ENCODE results near the gene DLAT. TPM values are rescaled to one million over a fixed set of nuclear protein-coding genes. Genes with fewer than 3 reads are reported as not detected.

Gene DLAT
- total RNA-seq, 1 donor from 2014 or later, result 24.9 TPM

DNA sequence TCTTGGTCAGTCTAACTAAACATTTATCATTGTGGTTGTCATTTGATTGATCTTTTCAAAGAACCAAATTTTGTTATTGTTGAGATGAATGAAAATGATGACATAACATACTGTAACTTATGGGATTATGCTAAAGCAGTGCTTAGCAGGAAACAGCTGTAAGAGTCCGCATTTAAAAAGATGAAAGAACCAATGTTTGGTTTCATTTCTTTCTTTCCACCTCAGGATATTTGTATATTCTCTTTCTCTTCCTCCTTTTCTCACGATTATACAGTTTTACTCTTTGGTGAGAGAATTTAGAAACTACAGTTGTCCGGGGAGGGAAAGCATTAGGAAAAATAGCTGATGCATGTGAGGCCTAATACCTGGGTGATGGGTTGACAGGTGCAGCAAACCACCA, 25.5 kb downstream of the DLAT start:
- Mint-ChIP-seq H3K36me3 (ENCODE audit: low read depth) (peaks cover 29% of the 10 kb centered on the region), H3K27ac (ENCODE audit: unreplicated experiment) (no peak overlapping the region), H3K4me1 (ENCODE audit: low read depth) (peaks cover 14% of the 10 kb centered on the region), H3K27me3 (ENCODE audit: low read depth) (no peaks in the 10 kb centered on the region), H3K4me3 (ENCODE audit: unreplicated experiment) (no peak overlapping the region), H3K9me3 (ENCODE audit: low read depth) (peaks cover 3% of the 10 kb centered on the region)
- TF ChIP-seq, protein P1, sequence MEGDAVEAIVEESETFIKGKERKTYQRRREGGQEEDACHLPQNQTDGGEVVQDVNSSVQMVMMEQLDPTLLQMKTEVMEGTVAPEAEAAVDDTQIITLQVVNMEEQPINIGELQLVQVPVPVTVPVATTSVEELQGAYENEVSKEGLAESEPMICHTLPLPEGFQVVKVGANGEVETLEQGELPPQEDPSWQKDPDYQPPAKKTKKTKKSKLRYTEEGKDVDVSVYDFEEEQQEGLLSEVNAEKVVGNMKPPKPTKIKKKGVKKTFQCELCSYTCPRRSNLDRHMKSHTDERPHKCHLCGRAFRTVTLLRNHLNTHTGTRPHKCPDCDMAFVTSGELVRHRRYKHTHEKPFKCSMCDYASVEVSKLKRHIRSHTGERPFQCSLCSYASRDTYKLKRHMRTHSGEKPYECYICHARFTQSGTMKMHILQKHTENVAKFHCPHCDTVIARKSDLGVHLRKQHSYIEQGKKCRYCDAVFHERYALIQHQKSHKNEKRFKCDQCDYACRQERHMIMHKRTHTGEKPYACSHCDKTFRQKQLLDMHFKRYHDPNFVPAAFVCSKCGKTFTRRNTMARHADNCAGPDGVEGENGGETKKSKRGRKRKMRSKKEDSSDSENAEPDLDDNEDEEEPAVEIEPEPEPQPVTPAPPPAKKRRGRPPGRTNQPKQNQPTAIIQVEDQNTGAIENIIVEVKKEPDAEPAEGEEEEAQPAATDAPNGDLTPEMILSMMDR (IDR thresholded peaks at IDR 0.05), result no peak
- no peak for DNase-seq (ENCODE audit: low spot score)

DNA sequence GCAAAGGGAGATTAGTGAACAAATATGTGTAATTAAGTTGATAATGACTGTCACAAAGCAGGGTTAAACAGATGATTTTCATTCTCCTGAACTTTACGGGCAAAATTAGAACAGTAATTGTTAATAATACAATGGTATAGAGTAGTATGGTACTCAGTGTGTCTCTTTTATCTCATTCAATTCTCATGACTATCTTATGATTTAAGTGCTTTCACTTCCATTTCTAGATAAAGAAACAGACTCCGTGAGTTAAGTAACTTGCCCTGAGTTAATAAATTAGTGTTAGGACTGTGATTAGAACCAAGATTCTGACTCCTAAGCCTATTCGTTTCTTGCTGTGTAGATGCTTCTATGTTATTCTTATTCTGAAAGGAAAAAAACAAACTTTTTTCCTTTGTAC, 26.6 kb downstream of the DLAT start:
- DNase-seq (ENCODE audit: low spot score), result no peak
- peaks cover 26% of the 10 kb centered on the region for H3K36me3 Mint-ChIP-seq (ENCODE audit: low read depth)
- peaks cover 3% of the 10 kb centered on the region for H3K9me3 Mint-ChIP-seq (ENCODE audit: low read depth)
- TF ChIP-seq, protein P1 (IDR thresholded peaks at IDR 0.05), result no peak
- peaks cover 14% of the 10 kb centered on the region for H3K4me1 Mint-ChIP-seq (ENCODE audit: low read depth)
- no peaks in the 10 kb centered on the region for H3K27me3 Mint-ChIP-seq (ENCODE audit: low read depth)
- H3K4me3 Mint-ChIP-seq (ENCODE audit: unreplicated experiment), result no peak overlapping the region
- no peak overlapping the region for H3K27ac Mint-ChIP-seq (ENCODE audit: unreplicated experiment)

GRCh38 chr11:112057170-112057569, 32.0 kb downstream of the DLAT start:
- no peak overlapping the region for H3K27ac Mint-ChIP-seq (ENCODE audit: unreplicated experiment)
- no peaks in the 10 kb centered on the region for H3K4me1 Mint-ChIP-seq (ENCODE audit: low read depth)
- TF ChIP-seq, protein P1 (IDR thresholded peaks at IDR 0.05), result no peak
- no peak for DNase-seq (ENCODE audit: low spot score)
- peaks cover 8% of the 10 kb centered on the region for H3K36me3 Mint-ChIP-seq (ENCODE audit: low read depth)
- no peak overlapping the region for H3K4me3 Mint-ChIP-seq (ENCODE audit: unreplicated experiment)
- H3K9me3 Mint-ChIP-seq (ENCODE audit: low read depth), result no peaks in the 10 kb centered on the region
- H3K27me3 Mint-ChIP-seq (ENCODE audit: low read depth), result no peaks in the 10 kb centered on the region

DNA sequence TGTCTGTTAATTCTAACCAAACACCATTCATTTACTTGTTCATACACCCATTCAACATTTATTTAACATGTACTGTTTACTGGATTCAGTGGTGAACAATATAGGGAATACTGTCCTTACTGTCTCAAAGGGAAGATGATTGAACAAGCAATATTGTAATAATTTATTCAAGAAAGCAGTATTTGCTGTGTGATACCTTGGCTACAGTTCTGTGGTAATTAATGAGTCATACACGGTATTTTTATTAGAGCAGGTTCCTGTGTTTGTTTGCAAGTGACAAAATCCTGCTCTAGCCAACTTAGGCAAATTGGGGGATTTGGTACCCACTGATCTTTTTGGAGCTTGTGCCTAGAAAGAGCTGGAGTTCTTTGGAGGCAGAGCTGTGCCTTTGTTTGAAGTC, 32.9 kb downstream of the DLAT start:
- DNase-seq (ENCODE audit: low spot score), result no peak
- peaks cover 11% of the 10 kb centered on the region for H3K36me3 Mint-ChIP-seq (ENCODE audit: low read depth)
- H3K27ac Mint-ChIP-seq (ENCODE audit: unreplicated experiment), result no peak overlapping the region
- peaks cover 6% of the 10 kb centered on the region for H3K4me1 Mint-ChIP-seq (ENCODE audit: low read depth)
- H3K4me3 Mint-ChIP-seq (ENCODE audit: unreplicated experiment), result no peak overlapping the region
- no peaks in the 10 kb centered on the region for H3K27me3 Mint-ChIP-seq (ENCODE audit: low read depth)
- no peaks in the 10 kb centered on the region for H3K9me3 Mint-ChIP-seq (ENCODE audit: low read depth)
- TF ChIP-seq, protein P1 (IDR thresholded peaks at IDR 0.05), result no peak

DNA sequence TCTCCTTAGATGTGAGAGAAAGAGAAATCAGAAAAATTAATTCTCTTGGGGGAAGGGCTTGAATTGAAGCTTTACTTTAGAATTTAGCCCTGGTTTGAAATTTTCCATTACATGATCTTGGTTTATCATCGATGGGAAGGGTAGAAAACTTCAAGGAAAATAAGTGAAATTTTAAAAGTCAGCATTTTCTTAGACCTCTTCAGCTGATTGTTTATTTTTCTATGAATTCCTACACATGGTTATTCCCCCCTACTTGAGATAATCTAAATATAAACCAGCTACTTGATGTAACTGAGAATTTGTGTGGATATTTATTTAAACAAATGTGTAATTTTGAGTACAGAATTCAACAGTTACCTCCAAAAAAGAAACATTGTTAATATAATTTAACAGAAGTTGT, 37.7 kb downstream of the DLAT start:
- TF ChIP-seq, protein P1 (IDR thresholded peaks at IDR 0.05), result no peak
- Mint-ChIP-seq H3K27ac (ENCODE audit: unreplicated experiment) (no peak overlapping the region), H3K27me3 (ENCODE audit: low read depth) (no peaks in the 10 kb centered on the region), H3K9me3 (ENCODE audit: low read depth) (no peaks in the 10 kb centered on the region), H3K36me3 (ENCODE audit: low read depth) (peaks cover 7% of the 10 kb centered on the region), H3K4me3 (ENCODE audit: unreplicated experiment) (no peak overlapping the region), H3K4me1 (ENCODE audit: low read depth) (peaks cover 7% of the 10 kb centered on the region)
- no peak for DNase-seq (ENCODE audit: low spot score)
